Suprapubic skin (tissue), 3 donors: ENCODE measurements around the gene S100A7A.

Source experiments
- POLR2AphosphoS5 ChIP-seq, 3 donors: sonication (generic); formaldehyde crosslinking; IDR thresholded peaks; one replicate each; pipeline ENCODE4 v1.6.1; 2017; ENCODE audit warnings: antibody characterized with exemption in 3 of 3
- TF ChIP-seq, protein P1 (sequence below), 2 donors: fragments of 200-600 bp in 1 of 2; fragments of 450-650 bp in 1 of 2; sonication (generic) in 1 of 2; IDR thresholded peaks; one replicate each; pipeline ENCODE4 v1.5.1; 2016 to 2019; ENCODE audit warnings: antibody characterized with exemption in 2 of 2, mild to moderate bottlenecking in 1 of 2, moderate library complexity in 1 of 2

- no peak for TF ChIP-seq POLR2AphosphoS5 (IDR thresholded peaks at IDR 0.05)
- TF ChIP-seq, protein P1, sequence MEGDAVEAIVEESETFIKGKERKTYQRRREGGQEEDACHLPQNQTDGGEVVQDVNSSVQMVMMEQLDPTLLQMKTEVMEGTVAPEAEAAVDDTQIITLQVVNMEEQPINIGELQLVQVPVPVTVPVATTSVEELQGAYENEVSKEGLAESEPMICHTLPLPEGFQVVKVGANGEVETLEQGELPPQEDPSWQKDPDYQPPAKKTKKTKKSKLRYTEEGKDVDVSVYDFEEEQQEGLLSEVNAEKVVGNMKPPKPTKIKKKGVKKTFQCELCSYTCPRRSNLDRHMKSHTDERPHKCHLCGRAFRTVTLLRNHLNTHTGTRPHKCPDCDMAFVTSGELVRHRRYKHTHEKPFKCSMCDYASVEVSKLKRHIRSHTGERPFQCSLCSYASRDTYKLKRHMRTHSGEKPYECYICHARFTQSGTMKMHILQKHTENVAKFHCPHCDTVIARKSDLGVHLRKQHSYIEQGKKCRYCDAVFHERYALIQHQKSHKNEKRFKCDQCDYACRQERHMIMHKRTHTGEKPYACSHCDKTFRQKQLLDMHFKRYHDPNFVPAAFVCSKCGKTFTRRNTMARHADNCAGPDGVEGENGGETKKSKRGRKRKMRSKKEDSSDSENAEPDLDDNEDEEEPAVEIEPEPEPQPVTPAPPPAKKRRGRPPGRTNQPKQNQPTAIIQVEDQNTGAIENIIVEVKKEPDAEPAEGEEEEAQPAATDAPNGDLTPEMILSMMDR (IDR thresholded peaks at IDR 0.05): no peak
Measured at GRCh38 chr1:153417136-153417888, 992 bp downstream of the S100A7A start.
